HG02973 (cell line): ENCODE measurements around the gene IDH3G.
A peak's percentile ranks its signal among the peaks of the same experiment; 100 is the strongest.
"Not testable (repeated sequence)": the region's sequence is repeated elsewhere in the genome, so short reads cannot be mapped to it uniquely, and the experiment has no call there.

Experiments used
- ATAC-seq: cut with Tn5 transposase; IDR thresholded peaks from one replicate; pipeline ENCODE4 v1.9.1; 2021; ENCODE audit warnings: moderate library complexity; ENCODE audit not compliant: unreplicated experiment

Gene IDH3G

GRCh38 chrX:153794018-153794896 is at the start of gene IDH3G, which contains the start of gene SSR4:
IDH3G (minus strand) TSS chrX:153794375; CDS start chrX:153794326, 49 bp downstream.
SSR4 (plus strand) TSS chrX:153794668; CDS start chrX:153794688, 20 bp downstream.
- ATAC-seq, result peak; percentile 86

- ATAC-seq, result no peak
Observed at GRCh38 chrX:153836921-153837320, 42.7 kb upstream of the IDH3G start.

- ATAC-seq, result no peak
Observed at GRCh38 chrX:153832728-153833127, 38.6 kb upstream of the IDH3G start.

GRCh38 chrX:153831429-153832150 is 37.4 kb upstream of the IDH3G start:
- ATAC-seq, result no peak

GRCh38 chrX:153830640-153831428 is 36.7 kb upstream of the IDH3G start:
- ATAC-seq, result no peak

GRCh38 chrX:153829799-153830639 is 35.8 kb upstream of the IDH3G start, which contains the start of gene PDZD4:
PDZD4 (minus strand) TSS chrX:153830544; CDS start chrX:153830298, 246 bp downstream.
- ATAC-seq, result no peak

- no peak for ATAC-seq
Observed at GRCh38 chrX:153829549-153829798, 35.3 kb upstream of the IDH3G start.

GRCh38 chrX:153828723-153829548 is 34.8 kb upstream of the IDH3G start:
- ATAC-seq, result no peak

GRCh38 chrX:153828308-153828707 is 34.1 kb upstream of the IDH3G start:
- ATAC-seq, result no peak

GRCh38 chrX:153827903-153828302 is 33.7 kb upstream of the IDH3G start:
- no peak for ATAC-seq

- no peak for ATAC-seq
Observed at GRCh38 chrX:153827016-153827415, 32.8 kb upstream of the IDH3G start.

- no peak for ATAC-seq
Observed at GRCh38 chrX:153825042-153825441, 30.9 kb upstream of the IDH3G start.

GRCh38 chrX:153824348-153824747 is 30.2 kb upstream of the IDH3G start:
- ATAC-seq, result no peak

- ATAC-seq, result no peak
Observed at GRCh38 chrX:153821066-153821465, 26.9 kb upstream of the IDH3G start.

- ATAC-seq, result no peak
Observed at GRCh38 chrX:153820601-153821000, 26.4 kb upstream of the IDH3G start.

- no peak for ATAC-seq
Observed at GRCh38 chrX:153819384-153820040, 25.3 kb upstream of the IDH3G start.

GRCh38 chrX:153818571-153819383 is 24.6 kb upstream of the IDH3G start:
- no peak for ATAC-seq

- not testable (repeated sequence) for ATAC-seq
Observed at GRCh38 chrX:153818064-153818463, 23.9 kb upstream of the IDH3G start.
